ENCODE measurements around the gene IL17C.

IL17C gene

DNA sequence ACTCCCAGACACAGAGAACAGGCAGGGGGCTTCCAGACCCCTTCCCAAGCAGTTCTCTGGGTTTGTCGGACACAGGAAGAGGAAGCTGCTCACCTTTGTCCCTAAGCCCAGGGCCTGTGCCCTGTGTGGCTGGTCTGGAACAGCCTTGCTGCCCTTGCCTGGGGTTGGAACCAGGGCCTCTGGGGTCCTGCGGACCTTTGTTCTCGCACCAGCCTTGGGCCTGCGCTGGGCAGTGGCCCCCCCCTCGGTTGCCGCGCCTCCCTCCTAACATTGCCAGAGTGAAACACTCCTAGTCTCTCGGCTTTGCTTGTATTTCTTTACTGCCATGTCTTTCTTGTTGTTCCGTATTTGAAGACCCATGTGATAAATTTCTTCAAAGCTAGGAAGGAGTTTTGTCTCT lies 8.5 kb upstream of the IL17C start:
- DNase-seq = no peak

DNA sequence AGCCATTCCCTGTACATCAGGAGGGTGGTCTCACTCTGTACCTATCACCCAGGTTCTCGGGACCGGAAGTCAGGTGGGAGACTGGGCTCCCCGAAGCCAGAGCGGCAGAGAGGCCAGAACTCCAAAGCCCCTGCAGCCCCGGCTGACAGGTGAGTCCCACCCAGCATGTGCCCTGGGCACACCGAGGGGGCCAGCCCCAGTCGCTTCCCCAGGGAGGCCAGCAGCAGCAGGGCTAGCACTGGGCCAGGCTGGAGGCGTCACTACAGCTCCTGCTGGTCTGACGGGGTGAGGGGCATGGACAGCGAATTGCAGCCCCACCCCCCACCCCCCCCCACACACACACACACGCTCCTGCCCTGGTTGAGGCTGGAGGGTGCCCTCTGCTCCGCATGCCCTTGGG lies 7.9 kb upstream of the IL17C start:
- no peak for DNase-seq

DNA sequence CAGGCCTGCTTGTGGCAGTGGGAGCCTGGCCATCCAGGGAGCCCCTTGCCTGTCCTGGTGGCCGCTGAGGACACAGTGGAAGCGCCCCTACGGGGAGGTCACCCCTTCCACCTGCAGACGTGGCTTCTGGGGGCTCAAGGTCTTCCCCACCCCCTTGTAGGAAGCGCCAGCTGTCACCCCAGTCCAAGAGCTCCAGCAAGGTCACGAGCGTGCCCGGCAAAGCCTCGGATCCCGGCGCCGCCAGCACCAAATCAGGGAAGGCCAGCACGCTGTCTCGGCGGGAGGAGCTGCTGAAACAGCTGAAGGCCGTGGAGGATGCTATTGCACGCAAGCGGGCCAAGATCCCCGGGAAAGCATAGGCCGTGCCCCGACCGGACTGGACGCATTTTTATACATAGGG lies 7.4 kb upstream of the IL17C start:
- DNase-seq = no peak

DNA sequence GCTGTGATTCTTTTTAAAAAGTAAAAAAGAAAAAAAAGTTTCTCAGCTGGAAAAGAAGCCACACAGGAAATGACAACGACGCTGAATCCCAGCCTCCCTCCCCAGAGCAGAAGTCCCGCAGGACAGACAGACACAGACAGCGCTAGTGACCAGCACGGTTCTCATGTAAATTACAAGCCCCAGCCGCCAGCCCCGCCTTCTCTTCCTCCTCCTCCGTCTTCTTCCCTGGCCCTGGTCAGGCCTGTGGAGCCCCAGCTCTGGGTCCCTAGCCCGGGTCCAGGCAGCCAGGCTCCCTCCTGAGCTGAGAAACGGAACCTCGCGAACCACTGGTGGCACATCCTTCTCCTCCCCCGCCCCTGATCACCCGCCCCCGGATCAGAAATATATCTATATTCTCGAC lies 7.0 kb upstream of the IL17C start:
- DNase-seq = no peak

DNA sequence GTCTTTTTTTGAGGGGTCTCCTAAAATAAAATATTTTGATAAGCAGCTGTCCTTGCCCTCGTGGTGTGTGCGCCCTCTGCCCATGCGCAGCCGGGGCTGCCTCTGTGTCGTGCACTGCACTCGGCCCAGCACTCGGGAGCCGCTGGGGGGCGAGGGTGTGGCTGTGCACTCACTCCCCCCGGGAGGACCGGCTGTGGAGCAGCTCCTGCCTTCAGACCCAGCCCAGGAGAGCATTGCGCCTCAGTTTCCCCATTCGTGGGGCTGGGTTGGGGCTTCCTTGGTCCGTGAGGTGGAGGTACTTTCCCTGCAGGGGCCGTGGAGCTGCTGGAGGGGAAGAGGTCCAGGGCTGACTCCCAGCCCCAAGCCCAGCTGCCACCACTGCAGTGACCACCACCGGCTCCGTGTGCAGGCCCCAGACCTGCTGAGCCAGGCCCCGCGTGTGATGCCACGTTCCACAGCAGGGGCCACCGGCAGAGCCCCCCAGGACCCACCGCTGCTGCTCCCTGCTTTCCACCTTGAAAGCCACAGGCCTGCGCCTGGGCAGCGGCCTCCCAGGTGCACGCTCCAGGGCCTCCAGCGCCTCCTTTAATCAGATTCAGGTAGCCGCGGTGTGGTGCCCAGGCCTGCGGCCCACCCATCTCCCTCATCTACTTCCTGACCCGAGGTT lies 6.3 kb upstream of the IL17C start:
- no peak for DNase-seq

DNA sequence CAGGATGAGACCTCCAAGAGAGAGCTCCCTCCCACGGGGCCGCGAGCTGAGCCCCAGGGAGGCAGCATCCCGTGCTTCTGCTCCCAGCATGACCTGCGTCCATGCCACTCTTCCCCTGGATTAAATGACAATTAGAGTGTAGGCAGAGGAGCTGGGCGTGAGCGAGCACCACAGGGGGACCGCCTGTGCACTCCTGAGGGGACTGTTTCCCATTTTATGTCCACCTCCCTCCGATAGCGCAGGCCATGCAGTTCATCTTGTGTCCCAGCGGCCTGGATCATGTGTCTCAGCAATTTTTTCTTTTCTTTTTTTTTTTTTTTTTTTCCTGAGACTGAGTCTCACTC lies 5.8 kb upstream of the IL17C start:
- no peak for DNase-seq

DNA sequence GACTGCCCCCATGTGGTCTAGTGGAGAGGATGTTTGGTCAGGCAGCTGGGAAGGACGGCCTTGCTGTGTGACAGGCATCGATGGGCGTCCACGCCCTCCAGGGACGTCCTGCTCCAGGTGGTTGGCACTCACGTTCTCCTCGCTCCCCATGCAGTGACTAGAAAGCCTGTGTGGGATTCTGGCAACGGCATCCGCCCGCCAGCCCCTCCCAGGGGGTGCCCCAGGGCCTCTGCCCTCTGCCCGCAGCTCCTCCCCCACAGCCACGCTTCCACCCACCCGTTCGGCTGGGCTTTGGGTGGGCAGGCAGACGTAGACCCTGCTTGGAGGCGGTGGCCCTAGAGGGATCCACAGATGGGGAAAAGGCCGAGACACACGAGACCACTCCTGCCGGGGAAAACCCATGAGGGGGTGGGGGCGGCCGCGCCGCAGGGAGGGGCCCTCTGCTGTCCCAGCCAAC lies 4.7 kb upstream of the IL17C start:
- no peak for DNase-seq

DNA sequence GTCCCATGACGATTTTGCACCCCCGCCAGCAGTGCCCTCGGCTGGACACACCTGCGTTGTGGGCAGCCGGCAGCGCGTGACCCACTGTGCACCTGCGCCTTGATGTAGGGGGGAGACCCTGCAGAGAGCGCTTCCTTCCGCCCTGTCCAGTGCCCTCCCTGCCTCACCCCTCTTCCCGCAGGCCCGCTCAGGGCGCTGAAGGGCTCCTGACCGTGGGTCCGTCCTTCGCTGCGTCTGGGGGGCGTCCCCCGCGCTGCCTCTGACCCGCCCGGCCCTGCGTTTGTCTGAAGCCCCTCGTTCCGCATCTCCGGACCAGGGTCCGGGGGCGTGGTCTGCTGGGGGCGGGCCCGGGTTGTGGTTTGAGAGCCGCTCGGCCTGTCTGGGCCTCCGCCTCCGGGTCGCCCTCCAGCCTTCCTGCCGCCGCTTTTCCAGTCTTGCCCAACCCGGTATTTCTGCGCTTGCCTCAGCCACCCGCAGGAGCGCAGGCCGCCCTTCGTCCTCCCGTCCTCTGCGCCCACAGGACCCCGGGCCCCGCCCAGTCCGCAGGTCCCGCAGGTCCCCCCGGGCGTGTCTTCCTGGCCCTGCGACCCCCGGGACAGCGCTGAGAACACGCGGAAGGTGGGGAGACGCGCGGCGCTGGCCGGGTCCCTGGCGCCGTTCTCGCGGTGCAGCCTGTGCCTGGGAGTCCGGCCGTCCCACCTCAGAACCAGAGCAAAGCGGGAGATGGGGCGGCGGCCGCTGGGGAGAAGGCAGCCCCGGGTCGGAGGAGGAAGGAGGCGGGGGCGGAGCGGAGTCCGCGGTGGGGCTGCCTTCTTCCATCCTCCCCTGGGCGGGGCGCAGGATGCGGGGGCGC lies 4.0 kb upstream of the IL17C start:
- no peak for DNase-seq

DNA sequence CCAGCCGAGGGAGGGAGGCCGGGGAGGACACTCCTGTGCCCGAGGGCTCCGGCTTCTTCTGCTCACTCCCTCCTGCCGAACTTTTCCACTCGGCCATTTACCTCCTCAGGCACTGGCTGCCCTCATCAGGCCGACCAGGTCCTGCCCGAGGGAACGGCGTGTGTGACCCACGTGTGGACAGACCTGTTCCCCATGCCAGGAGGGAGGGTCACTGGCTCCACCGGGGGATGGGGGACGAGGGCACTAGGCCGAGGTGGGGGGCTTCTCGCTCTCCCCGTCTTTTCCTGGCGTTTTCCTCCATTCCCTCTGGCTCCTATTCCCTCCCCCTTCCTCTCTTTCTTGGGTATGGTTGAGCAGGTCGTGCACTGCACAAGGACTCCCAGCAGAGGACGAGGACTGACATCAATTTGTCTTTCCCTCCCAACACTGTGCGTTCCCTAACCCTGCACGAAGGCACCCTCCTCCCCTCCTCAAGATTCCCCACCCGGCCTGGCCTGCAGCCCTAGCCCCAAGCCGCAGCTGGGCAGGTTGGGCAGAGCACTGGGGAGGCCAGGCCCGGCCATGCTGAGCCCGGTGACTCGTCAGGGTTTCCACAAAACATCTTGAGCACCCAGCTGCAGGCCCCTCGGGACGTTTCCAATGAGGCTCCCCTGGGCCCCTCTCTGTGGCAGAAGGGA lies 3.2 kb upstream of the IL17C start:
- no peak for DNase-seq

DNA sequence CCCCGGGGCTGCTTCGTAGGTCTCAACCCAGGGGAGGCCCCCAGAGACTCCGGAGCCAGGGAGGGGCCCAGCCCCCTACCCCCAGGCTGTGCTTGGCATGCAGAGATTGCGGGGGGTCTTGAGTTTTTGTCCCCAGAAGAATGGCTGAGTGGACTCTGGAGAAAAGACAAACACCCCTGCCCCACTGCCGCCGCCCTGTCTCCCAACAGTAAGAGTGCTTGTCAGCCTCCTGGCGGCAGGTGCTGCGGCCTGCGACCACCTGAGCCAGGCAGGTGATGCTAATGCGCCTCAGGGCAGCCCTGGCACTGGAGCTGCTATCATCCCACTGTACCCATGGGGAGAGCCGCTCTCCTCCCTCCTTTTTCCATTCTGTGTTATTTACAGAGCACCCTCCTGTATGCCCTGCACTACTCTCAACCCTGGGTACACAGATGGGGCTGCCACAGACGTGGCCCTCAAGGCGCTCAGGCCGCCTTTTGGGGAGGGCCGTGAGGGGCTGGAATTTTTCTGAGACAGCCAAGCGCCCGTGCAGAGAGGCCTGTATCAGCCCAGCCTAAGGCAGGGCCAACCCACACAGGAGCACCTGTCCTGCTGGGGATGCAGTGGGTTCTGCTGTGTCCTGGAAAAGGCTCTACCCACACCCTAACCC lies 2.6 kb upstream of the IL17C start:
- no peak for DNase-seq

DNA sequence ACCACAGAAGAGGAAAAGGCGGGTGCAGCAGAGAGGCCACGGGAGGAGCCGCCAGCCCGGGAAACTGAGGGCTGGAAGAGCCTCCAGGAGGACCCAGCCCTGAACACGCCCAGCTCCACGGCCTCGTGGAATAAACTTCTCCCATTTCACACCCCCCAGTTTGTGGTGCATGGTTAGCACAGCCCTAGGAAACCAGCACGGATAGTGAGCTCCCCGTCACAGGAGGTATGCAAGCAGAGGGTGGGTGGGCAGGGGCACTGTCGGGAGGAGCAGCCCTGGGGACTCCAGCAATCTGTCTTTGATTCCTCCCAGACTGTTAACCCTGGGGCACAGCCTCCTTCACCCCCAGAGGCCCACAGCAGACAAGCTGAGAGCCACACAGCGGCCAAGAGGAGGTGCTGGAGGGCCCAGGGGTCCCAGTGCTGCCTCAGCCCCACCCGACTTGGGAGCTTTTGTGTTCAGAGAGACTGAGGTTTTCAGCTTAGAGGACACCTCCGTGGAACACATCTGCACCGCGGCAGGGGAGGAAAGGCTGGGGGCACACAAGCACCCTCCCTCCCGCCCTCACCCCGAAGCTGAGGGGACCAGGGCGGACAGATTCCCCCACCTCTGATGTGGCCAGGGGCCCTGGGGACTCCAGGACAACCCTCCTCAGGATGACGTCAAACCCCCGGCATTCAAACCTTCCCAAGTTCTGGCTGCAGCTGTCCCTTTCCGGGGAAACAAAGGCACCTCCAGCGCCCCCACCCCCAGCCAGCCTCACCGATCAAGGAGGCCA lies 1.7 kb upstream of the IL17C start:
- no peak for DNase-seq

DNA sequence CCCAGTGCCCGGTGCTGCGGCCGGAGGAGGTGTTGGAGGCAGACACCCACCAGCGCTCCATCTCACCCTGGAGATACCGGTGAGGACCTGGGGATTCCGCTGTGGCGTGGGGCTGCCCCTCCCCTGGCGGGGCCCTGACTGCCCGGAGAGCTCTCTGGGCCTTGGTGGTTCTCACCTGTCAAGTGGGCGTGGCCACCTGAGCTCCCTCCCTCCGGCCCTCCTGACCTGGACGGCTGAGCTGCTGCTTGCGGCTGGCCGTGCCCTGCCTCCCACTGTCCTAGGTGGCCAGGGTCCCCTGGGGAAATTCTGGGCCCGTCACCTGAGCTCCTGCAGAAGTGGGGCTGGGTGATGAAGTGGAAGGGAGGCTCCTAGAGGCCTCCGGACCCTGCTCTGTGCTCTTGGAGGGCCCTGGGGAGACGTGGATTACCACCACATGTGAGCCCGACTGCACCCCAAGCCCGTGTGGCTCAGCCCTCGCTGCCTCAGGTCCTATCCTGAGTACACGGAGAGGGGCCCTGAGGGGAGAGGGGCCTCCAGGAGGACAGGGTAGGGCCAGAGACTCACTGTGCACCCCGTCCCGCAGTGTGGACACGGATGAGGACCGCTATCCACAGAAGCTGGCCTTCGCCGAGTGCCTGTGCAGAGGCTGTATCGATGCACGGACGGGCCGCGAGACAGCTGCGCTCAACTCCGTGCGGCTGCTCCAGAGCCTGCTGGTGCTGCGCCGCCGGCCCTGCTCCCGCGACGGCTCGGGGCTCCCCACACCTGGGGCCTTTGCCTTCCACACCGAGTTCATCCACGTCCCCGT lies 1.1 kb downstream of the IL17C start:
- no peak for DNase-seq

DNA sequence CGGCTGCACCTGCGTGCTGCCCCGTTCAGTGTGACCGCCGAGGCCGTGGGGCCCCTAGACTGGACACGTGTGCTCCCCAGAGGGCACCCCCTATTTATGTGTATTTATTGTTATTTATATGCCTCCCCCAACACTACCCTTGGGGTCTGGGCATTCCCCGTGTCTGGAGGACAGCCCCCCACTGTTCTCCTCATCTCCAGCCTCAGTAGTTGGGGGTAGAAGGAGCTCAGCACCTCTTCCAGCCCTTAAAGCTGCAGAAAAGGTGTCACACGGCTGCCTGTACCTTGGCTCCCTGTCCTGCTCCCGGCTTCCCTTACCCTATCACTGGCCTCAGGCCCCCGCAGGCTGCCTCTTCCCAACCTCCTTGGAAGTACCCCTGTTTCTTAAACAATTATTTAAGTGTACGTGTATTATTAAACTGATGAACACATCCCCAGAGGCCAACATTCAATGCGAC lies 1.7 kb downstream of the IL17C start:
- no peak for DNase-seq

DNA sequence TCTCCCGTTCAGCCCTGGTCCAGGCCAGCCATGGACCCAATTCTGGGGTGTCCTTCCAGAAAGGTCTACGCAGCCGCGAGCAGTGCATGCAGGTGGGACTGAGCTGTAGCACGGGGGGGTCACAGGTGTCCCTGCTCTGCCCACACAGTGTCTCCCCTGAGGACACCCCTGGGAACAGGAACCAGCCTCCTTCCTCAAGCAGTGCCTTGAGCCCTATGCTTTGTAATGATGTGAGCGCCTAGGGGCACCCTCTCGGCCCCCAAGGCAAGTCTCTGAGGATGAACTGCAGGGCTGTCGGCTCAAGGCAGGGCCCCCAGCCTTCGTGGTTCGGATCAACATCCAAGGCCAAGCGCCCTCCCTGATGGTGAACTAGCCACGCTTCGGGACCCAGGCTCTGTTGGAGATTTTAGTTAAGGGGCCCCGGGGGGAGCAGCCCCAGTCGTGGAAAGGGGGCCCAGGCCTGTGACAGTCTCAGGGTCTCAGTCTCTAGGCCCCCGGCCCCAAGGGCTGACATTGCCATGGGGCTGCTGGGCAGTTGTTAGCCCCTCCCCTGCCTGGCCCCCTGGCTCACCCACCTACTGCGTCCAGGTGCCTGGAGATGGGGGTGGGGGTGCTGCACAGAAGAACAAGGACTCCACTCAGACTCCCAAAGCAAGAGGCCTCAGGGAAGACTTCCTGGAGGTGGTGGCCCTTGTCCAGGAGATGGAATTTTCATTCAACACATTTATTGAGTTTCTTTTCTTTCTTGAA lies 2.3 kb downstream of the IL17C start:
- DNase-seq = no peak

DNA sequence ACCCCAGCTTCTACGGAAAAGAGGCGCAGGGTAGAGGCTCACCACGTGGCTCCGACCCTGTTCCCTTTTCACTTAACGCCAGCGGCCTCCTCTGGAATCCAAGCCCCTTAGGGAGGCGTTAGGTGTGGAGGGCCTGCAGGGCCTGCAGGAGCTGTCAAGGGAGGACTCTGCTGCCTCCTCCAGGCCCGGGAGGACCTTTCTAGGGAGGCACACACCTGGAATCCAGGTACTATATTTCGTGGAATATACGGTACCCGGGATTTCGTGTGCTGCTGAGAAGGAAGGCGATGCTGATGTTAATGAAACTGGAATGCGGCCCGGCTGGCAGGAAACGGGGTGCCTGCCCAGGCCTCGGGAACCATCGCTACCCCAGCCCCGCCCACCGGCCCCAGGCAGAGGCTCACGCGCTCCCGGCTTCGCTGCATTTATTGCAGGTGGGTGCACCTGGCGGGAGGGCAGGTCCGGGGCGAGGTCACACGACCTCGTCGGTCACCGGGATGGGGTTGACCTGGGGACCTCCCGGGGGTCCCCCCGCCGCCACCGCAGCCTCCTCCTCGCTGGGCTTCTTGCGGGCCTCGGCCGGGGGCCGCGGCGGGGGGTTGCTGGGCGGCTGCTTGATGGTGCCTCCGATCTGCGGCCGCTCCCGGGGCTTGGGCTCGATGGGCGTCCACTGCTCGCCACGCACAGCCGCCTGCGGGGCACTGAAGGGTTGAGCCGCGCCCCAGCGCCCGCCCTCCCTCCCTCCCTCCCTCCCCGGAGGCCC lies 4.7 kb downstream of the IL17C start:
- no peak for DNase-seq

DNA sequence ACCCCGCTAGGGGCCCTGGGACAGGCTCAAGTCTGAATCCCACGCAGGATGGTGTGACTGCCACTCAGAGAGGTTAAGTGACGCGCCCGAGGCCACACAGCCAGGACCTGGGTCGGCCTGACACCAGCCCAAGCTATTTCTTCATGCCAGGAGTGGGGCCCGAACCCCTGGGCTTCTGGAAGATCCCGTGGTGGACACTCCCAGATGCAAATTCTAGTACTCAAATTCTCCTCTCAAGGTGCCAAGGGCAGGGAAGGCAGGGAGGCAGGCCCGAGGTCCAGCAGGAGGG lies 5.2 kb downstream of the IL17C start:
- DNase-seq = no peak

DNA sequence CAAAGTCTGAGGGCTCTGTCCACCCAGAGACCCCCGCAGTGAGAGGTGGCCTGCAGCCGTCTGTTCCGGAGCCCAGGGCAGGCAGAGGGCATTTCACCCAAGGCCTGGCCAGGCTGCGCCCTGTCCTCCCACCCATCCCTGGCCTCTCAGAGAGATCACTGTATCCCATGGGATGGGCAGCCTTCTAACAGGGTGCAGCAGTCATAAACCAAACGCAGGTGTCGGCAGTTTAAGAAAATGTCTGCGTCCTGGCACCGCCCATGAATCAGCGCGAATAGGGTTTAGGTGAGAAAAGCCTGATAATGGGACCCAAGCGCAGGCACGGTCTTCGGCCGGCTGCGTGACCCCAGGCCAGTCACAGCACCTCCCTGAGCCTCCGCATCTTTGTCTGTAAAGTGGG lies 7.1 kb downstream of the IL17C start:
- no peak for DNase-seq

DNA sequence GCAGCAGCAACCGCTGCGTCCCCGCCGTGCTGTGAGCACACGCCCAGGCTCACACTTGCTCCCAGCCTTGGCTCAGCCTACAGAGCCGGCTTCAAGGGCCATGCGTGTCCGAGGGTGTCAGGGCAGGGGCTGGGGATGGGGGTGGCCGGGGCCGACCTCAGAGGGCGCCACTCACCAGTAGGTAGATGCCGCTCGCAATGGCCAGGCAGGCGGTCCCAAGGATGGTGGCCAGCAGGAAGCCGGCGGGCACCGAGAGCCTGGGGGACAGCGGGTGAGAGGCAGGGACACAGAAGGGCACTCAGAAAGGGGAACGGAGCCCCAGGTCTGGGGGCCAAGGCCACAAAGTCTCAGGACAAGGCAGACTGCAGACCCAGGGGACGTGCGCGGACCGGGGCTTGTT lies 7.6 kb downstream of the IL17C start:
- no peak for DNase-seq

DNA sequence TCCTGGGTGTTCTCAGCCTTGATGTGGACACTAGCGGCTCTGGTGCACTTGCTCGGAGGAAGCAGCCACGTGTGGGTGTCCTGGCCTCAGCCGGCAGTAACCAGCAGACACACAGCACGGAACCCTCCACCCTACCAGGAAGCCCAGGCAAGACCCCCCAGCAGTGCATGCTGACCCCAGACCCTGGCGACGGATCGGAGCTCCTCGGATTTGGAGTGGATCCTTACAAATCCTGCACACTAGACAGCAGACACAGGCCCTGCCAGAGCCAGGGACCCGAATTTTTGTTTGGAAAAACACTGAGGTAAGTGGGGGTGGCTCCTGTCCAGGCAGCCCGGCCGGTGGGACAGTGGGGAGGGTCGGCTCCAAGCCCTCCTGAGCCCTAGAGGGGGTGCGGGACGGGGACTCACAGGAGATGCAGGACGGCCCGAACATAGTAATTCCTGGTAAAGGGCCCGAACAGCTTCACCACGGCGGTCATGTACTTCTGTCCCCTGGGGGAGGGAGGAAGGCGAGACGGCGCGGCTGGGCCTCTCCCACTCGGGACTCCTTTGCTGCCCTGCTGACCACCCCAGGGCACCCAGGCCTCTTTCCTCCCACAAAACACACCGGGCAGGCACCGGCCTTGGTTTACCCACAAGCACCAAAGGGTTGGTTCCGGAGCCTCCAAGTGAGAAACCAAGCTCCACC lies 8.1 kb downstream of the IL17C start:
- DNase-seq = no peak

Measured in NCI-H2227 treated with DMSO at 0.1 percent for 48 hours (cell line).